Loucy (cell line): ENCODE data around the gene PSG1.
"Not testable (repeated sequence)": the region's sequence is repeated elsewhere in the genome, so short reads cannot be mapped to it uniquely, and the experiment has no call there.

Source experiments
- EZH2phosphoT487 ChIP-seq: fragments of 200-600 bp; IDR thresholded peaks from 2 replicates; pipeline ENCODE4 v1.6.1; 2018; ENCODE audit warnings: antibody characterized with exemption, mild to moderate bottlenecking, moderate library complexity, borderline replicate concordance
- TF ChIP-seq, protein P1 (sequence below): fragments of 200-600 bp; sonication (generic); conservative IDR thresholded peaks from 2 replicates; pipeline ENCODE4 v1.5.1; 2014; ENCODE audit warnings: mild to moderate bottlenecking, antibody characterized with exemption, low read length

DNA sequence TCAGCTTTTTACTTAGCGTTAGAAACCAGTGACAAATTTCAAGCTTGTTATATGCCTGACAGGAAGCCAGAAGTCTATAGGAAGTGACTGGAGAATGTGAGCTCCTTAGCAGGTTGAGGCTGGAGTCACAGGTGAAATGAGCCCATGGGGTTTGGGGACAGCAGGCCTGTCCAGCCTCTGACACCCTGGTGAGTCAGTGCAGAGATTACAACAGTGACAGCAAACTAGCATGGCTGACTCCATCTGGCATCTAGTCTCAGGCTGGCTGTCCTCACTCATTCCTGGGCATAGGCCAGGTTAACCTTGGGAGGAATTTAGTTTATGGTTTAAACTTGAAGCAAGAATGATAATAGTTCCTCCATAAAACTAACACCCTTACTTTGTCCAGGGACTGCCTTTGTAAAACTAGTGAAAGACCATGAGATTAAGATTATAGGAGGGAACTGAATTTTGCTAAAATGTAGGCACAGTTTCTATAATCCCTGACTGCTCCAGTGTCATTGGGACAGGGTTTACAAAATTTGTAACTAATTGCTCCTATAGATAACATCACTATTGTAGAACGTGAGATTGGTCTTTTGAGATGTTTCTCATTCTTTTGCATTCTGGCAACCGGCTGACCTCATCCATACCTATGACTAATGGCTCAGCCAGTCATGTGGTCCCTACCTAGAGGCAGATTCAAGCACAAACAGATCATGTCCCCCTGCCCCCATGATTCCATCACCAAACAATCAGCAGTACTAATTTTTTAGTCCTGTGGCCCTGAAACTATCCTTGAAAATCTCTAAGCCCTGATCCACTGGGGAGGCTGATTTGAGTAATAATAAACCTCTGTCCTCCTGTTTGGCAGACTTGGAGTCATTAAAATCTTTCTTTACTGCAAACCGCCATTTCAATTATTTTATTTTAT is 4.4 kb downstream of the PSG1 start:
- TF ChIP-seq, protein P1, sequence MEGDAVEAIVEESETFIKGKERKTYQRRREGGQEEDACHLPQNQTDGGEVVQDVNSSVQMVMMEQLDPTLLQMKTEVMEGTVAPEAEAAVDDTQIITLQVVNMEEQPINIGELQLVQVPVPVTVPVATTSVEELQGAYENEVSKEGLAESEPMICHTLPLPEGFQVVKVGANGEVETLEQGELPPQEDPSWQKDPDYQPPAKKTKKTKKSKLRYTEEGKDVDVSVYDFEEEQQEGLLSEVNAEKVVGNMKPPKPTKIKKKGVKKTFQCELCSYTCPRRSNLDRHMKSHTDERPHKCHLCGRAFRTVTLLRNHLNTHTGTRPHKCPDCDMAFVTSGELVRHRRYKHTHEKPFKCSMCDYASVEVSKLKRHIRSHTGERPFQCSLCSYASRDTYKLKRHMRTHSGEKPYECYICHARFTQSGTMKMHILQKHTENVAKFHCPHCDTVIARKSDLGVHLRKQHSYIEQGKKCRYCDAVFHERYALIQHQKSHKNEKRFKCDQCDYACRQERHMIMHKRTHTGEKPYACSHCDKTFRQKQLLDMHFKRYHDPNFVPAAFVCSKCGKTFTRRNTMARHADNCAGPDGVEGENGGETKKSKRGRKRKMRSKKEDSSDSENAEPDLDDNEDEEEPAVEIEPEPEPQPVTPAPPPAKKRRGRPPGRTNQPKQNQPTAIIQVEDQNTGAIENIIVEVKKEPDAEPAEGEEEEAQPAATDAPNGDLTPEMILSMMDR, result not testable (repeated sequence)
- TF ChIP-seq EZH2phosphoT487, result not testable (repeated sequence)
